Activated T-cell treated with anti-CD3 and anti-CD28 coated beads, Interleukin-2, amount 50 U/mL, for 72 hours (primary cell): ENCODE data around the gene DAPP1. TPM values are rescaled to one million over a fixed set of nuclear protein-coding genes. Genes with fewer than 3 reads are reported as not detected.
A peak's percentile ranks its signal among the peaks of the same experiment; 100 is the strongest.
"Not testable (repeated sequence)": the region's sequence is repeated elsewhere in the genome, so short reads cannot be mapped to it uniquely, and the experiment has no call there.

Source experiments
- ATAC-seq, 2 donors: fragments of 150-1000 bp; cut with Tn5 transposase; replicated peaks in 1 of 2; 2 replicates each; pipeline ENCODE4 v1.10.0; 2021; ENCODE audit warnings: moderate library complexity in 2 of 2, mild to moderate bottlenecking in 1 of 2
- DNase-seq, 2 donors: peaks; one replicate each; pipeline ENCODE4 v3.0.0; 2021 to 2022; ENCODE audit warnings: mixed read lengths in 1 of 2
- H3K27ac Mint-ChIP-seq: one replicate; pipeline ENCODE4 v1.8.0; 2022; ENCODE audit warnings: mild to moderate bottlenecking, moderate library complexity, mixed read lengths
- H3K27me3 Mint-ChIP-seq: one replicate; pipeline ENCODE4 v1.8.0; 2022; ENCODE audit warnings: low read depth, mixed read lengths
- H3K36me3 Mint-ChIP-seq, 2 donors: one replicate each; pipeline ENCODE4 v1.8.0; 2022; ENCODE audit warnings: mixed read lengths in 2 of 2, mild to moderate bottlenecking in 1 of 2; ENCODE audit not compliant: insufficient read depth in 2 of 2
- H3K4me1 Mint-ChIP-seq: one replicate; pipeline ENCODE4 v1.8.0; 2022; ENCODE audit warnings: low read depth, mixed read lengths
- H3K4me3 Mint-ChIP-seq, 2 donors: one replicate each; pipeline ENCODE4 v1.8.0; 2022; ENCODE audit warnings: mild to moderate bottlenecking in 2 of 2, mixed read lengths in 2 of 2, moderate library complexity in 2 of 2
- H3K9me3 Mint-ChIP-seq, 2 donors: one replicate each; pipeline ENCODE4 v1.8.0; 2022; ENCODE audit warnings: mixed read lengths in 2 of 2
- total RNA-seq, 2 donors: library from RNA; stranded (reverse); gene quantifications; one replicate each; pipeline ENCODE4 v1.2.3, GENCODE V29; 2022

The DAPP1 gene, protein sequence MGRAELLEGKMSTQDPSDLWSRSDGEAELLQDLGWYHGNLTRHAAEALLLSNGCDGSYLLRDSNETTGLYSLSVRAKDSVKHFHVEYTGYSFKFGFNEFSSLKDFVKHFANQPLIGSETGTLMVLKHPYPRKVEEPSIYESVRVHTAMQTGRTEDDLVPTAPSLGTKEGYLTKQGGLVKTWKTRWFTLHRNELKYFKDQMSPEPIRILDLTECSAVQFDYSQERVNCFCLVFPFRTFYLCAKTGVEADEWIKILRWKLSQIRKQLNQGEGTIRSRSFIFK
- total RNA-seq: 10 to 100 TPM; 40.7 to 48.1 TPM

DNA sequence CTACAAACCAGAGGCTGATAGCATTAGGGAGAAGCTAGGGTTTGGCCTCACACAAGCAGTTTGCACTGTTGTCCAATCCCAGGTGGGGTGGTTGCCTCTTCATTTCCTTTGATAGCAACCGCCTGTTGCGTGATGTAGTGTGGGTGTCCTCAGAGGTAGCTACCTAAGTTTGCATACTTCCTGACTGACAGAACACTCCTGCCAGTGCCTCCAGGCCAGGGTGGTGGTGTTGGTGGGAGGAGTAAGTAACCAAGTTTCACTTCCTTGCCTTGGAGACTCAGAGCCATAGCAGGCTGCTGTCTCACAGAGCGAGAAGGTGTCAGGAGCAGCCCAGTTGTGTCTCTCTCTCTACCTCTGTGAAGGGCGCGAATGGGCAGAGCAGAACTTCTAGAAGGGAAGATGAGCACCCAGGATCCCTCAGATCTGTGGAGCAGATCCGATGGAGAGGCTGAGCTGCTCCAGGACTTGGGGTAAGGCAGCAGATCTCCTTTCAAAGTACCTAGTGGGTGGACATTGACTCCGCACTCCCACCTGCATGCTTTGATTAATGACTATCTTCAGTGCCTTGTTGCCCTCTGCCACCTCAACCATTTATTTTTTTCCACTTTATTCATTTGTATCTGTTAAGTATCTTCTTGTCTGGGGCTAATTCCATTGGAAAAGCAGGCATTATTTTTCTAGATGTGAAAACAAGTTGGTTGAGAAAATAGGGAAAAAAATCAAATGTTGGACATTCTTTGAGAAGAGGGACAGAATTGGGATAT is at the start of gene DAPP1:
Gene DAPP1, plus strand, starts transcription at position 283 of the 764 bp plus-strand sequence. Its CDS starts 87 bp downstream, at position 370.
- peak within 1 kb of the TSS; percentile 88 to 91 for H3K4me3 Mint-ChIP-seq
- DNase-seq (peak; percentile 75 to 83), ATAC-seq (peak; percentile 91 to 93)
- peaks cover 0 to 6% of the 10 kb centered on the region in 2 donors for H3K36me3 Mint-ChIP-seq
- H3K4me1 Mint-ChIP-seq: peaks cover 90% of the 10 kb centered on the region
- H3K9me3 Mint-ChIP-seq: peaks cover 0 to 3% of the 10 kb centered on the region in 2 donors
- no peaks in the 10 kb centered on the region for H3K27me3 Mint-ChIP-seq
- peak within 1 kb of the TSS; percentile 64 for H3K27ac Mint-ChIP-seq

DNA sequence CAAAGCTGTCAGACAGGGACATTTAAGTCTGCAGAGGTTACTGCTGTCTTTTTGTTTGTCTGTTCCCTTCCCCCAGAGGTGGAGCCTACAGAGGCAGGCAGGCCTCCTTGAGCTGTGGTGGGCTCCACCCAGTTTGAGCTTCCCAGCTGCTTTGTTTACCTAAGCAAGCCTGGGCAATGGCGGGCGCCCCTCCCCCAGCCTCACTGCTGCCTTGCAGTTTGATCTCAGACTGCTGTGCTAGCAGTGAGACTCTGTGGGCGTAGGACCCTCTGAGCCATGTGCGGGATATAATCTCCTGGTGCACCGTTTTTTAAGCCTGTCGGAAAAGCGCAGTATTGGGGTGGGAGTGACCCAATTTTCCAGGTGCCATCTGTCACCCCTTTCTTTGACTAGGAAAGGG is 45.8 kb upstream of the DAPP1 start:
- ATAC-seq, DNase-seq, H3K4me1 Mint-ChIP-seq, H3K36me3 Mint-ChIP-seq, H3K4me3 Mint-ChIP-seq, H3K27ac Mint-ChIP-seq: not testable (repeated sequence)
- peaks cover 29% of the 10 kb centered on the region for H3K27me3 Mint-ChIP-seq
- peaks cover 10% of the 10 kb centered on the region in 2 donors for H3K9me3 Mint-ChIP-seq

DNA sequence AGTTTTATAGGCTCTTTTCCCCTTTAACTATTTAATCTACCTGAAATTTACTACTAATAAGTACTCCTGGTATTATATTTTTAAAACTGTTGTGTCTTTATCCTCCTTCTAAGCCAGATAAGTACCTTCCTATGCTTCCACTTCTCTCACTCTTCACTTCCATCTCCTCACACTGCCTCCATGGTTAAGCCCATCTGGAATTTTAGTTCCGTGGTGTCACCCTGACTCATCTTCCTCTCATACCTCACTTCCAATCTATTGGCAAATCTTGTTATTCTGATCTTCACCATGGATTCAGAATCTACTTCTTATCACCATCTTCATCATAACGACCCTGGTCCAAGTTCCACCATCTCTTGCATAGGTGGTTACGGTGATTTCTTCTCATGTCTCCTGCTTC is 32.7 kb upstream of the DAPP1 start:
- no peaks in the 10 kb centered on the region for H3K9me3 Mint-ChIP-seq
- DNase-seq (no peak), ATAC-seq (no peak)
- no peak overlapping the region for H3K27ac Mint-ChIP-seq
- H3K4me3 Mint-ChIP-seq: no peak overlapping the region
- peaks cover 9% of the 10 kb centered on the region for H3K27me3 Mint-ChIP-seq
- H3K4me1 Mint-ChIP-seq: no peaks in the 10 kb centered on the region
- H3K36me3 Mint-ChIP-seq: no peaks in the 10 kb centered on the region

DNA sequence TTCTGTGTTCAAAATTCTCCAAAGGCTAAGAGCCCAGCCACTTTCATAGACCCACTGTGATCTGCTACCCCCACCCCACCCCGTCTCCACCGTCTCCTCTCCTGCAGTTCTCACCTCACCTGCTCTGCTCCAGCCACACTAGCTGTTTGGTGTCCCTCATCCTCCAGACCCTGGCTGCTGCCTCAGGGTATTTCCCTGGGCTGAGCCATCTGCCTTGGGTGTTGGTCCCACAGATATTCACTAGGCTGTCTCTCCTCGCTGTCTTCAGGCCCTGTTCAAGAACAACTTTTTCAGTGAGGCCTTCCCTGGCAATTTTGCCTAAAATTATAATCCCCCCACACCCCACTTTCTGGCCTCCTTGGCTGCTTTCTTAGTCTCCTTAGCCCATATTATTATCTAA is 31.8 kb upstream of the DAPP1 start:
- Mint-ChIP-seq H3K9me3 (no peaks in the 10 kb centered on the region), H3K4me1 (no peaks in the 10 kb centered on the region)

DNA sequence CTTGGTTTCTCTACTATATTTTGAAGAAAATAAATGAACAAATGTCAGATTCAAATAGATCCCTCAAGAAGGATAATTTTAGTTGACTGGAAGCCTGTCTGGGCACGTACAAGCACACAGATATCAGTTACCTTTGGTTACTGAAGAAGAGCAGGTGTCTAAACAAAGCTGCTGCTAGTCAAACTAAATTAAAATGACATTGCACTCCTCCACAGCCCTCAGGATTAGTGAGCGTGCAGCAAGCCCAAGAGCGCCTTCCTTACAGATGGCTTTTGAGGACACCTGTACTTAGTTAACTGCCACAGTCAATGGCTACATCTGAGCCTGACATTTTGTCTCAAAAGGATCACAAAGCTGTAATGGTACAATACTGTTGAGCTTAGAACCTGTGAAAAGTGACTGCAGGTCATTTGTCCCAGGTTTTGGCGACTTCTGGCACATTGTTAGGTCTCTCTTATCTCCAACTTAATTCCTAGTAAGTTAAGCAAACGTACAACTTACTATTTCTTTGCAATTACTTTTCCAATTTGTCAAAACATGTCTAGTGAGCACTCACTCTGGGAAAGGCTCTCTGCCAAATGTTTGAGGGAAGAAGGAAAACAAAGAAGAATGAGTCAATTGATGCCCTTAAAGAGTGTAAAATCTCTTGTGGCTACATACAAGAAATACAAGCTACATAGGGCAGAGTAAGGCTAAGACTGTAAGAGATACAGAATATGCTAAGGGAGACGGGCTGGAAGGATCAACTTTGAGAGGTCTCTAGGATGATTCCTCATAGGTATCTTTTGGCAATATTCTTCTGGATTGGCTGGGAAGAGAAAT is 25.6 kb upstream of the DAPP1 start:
- Mint-ChIP-seq H3K4me1 (no peaks in the 10 kb centered on the region), H3K36me3 (peaks cover 2 to 3% of the 10 kb centered on the region in 2 donors), H3K27me3 (peaks cover 43% of the 10 kb centered on the region), H3K4me3 (no peak overlapping the region), H3K9me3 (no peaks in the 10 kb centered on the region), H3K27ac (no peak overlapping the region)
- DNase-seq (no peak), ATAC-seq (no peak)

More for the DNA sequence above, 31.8 kb upstream of the DAPP1 start:
- Mint-ChIP-seq H3K4me3 (no peak overlapping the region), H3K36me3 (no peaks in the 10 kb centered on the region), H3K27ac (no peak overlapping the region), H3K27me3 (peaks cover 18% of the 10 kb centered on the region)
- ATAC-seq (no peak), DNase-seq (no peak)

DNA sequence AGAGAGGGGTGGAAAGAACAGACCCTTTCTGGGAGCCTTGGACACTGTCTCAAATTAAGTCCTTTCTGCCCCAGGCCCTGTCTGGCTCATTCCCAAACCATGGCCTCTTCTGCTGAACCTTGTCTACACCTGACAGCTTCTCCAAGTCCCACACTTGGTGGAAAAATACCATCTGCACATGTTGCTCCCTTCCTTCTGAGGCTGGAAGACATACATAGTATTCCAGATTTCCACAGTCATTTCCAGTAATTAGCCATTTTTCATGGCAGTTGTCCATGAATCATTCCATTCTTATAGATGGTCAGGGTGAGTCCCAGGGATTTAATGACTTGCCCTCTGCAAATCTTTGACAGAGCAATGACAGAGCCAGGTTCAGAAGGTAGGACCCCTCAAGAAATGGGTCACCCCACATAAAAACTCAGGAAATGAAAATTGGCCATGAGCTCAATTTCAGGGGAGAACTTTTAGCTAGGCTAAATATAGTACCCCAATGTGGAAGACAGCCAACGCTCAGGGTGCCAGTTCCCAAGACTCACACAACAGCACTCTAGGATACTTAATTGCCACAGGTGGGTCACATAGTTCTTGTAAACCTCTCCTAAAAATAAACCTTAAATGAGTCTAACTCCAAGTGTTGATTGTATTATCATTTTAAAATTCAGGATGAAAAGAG is 16.2 kb upstream of the DAPP1 start:
- no peaks in the 10 kb centered on the region for H3K4me1 Mint-ChIP-seq
- peaks cover 0 to 2% of the 10 kb centered on the region in 2 donors for H3K36me3 Mint-ChIP-seq
- no peak for ATAC-seq
- H3K4me3 Mint-ChIP-seq: no peak overlapping the region
- H3K27ac Mint-ChIP-seq: no peak overlapping the region
- DNase-seq: no peak
- peaks cover 0 to 2% of the 10 kb centered on the region in 2 donors for H3K9me3 Mint-ChIP-seq
- H3K27me3 Mint-ChIP-seq: peaks cover 58% of the 10 kb centered on the region

DNA sequence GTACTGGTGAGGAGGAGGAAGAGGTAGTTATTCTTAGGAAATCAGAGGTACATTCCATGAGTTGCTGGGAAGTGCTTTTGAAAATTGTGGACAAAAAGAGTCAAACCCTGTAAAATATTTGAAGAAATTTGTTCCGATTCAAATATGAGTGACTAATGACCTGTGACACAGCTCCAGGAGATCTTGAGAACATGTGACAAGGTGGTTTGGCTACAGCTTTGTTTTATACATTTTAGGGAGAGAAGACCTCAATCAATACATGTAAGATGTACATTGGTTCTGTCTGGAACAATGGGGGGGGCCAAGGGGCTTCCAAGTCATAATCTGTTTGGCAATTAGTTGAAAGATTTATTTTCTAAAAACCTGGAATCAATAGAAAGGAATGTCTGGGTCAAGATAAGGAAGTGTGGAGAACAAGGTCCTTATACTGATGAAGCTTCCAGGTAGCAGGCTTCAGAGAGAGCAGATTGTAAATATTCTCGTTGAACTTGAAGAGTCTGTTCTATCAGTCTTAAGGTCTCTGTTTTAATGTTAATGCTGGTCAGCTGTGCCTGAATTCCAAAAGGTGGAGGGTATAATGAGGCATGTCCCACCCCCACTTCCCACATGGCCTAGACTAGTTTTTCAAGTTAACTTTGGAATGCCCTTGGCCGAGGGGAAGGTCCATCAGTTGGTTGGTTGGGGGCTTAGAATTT is 15.5 kb upstream of the DAPP1 start:
- peaks cover 53% of the 10 kb centered on the region for H3K27me3 Mint-ChIP-seq
- DNase-seq (no peak), ATAC-seq (no peak)
- peaks cover 0 to 2% of the 10 kb centered on the region in 2 donors for H3K9me3 Mint-ChIP-seq
- no peaks in the 10 kb centered on the region for H3K36me3 Mint-ChIP-seq
- no peak overlapping the region for H3K27ac Mint-ChIP-seq
- no peaks in the 10 kb centered on the region for H3K4me1 Mint-ChIP-seq
- H3K4me3 Mint-ChIP-seq: no peak overlapping the region

DNA sequence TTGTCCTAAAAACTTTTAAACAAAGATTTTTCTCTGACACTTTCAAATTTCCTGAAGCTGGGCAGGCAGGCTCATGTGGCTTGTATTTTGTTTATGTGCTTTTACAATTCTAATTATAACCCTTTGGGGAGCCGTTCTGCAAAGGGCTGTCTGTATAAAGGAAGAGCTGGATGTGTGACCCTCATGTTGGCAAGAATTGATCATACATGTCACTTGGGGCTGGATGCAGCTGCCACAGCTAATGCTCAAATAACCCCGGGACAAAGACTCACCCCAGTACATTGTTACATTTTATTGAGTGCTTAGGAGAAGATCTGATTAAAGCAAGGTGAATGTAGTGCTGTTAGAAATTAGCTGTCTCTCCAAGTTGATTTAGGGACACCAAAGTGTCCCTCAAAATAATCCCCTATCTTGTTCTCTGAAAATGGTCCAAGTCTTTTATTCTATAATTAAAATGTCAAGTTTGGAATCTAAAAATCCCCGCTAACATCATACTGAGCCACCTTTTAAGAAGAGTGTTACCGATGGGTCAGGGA is 13.0 kb upstream of the DAPP1 start:
- DNase-seq (no peak), ATAC-seq (no peak)
- peaks cover 39% of the 10 kb centered on the region for H3K27me3 Mint-ChIP-seq
- no peak overlapping the region for H3K4me3 Mint-ChIP-seq
- H3K9me3 Mint-ChIP-seq: no peaks in the 10 kb centered on the region
- H3K27ac Mint-ChIP-seq: no peak overlapping the region
- peaks cover 6% of the 10 kb centered on the region for H3K4me1 Mint-ChIP-seq
- H3K36me3 Mint-ChIP-seq: no peaks in the 10 kb centered on the region

DNA sequence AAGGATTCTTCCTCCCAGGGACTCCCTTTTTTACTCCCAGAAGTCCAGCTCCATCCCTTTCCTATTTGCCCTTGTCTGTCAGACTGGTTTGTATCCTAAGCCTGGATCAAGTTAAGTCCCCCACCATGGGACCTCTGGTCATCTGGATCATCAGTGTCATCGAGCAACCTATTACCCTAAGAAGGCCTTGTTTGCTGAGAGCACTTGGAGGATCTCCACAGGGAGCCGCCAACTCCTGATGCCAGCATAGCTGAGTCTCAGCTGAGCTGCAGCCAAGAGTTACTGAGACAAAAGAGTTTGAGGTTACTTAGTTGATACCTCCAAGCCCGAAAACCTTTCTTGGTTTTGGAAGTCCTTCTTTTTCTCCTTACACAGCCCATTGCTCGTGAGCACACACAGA is 10.1 kb upstream of the DAPP1 start:
- Mint-ChIP-seq H3K36me3 (no peaks in the 10 kb centered on the region), H3K27me3 (peaks cover 25% of the 10 kb centered on the region)
- no peak for ATAC-seq

DNA sequence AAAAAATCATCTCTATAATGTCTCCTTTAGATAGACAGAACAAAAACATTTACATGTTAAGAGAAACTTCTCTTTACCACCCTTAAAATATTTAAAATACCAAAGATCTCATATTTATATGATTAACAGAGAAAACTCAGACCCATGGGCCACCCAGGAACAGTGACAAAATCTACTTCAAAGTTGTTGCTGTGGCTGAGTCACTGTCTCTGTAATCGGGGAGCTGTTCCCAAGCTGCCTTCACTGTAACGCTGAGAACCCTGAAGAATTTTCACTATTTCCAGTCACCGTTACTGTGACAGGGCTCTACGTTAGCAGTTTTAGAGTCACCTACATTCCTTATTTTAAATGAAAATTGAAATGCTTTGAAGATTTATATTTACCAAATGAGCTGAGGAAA is 9.0 kb upstream of the DAPP1 start:
- no peak for ATAC-seq
- no peak overlapping the region for H3K27ac Mint-ChIP-seq
- no peak overlapping the region for H3K4me3 Mint-ChIP-seq

More for the DNA sequence above, 10.1 kb upstream of the DAPP1 start:
- H3K4me3 Mint-ChIP-seq: no peak overlapping the region
- H3K9me3 Mint-ChIP-seq: no peaks in the 10 kb centered on the region
- H3K27ac Mint-ChIP-seq: no peak overlapping the region
- H3K4me1 Mint-ChIP-seq: peaks cover 10% of the 10 kb centered on the region
- DNase-seq: no peak

DNA sequence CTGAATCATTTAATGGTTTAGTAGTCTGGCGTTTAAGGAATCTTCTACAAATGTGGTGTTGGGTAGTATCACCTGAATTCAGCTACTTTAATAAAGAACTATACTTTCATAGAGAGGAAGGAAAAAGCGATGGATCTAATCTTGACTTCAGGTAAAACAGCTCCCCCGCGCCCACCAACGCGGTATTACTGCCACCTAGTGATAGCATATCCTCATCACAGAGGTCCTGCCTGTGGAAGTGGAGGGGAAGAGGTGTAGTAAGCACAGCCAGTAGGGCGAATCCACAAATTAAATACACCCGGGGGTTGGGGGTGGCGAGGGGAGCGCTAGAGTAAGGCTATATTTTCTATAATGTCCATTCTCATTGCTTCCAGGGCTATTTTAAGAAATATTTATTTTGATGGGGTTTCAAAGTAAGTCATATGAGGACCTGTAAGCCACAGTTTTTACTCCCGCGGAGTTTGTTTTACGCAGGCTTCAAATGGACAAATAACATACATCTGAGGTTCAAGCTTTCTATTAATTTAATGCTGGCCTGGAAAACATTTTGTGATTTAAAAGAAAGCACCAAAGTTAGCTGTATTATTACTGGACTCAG is 8.3 kb upstream of the DAPP1 start:
- H3K9me3 Mint-ChIP-seq: peaks cover 0 to 3% of the 10 kb centered on the region in 2 donors
- no peak overlapping the region for H3K27ac Mint-ChIP-seq

More for the DNA sequence above, 9.0 kb upstream of the DAPP1 start:
- peaks cover 21% of the 10 kb centered on the region for H3K4me1 Mint-ChIP-seq
- peaks cover 15% of the 10 kb centered on the region for H3K27me3 Mint-ChIP-seq
- no peak for DNase-seq
- peaks cover 0 to 3% of the 10 kb centered on the region in 2 donors for H3K9me3 Mint-ChIP-seq
- H3K36me3 Mint-ChIP-seq: no peaks in the 10 kb centered on the region

More for the DNA sequence above, 8.3 kb upstream of the DAPP1 start:
- peaks cover 28% of the 10 kb centered on the region for H3K4me1 Mint-ChIP-seq
- no peaks in the 10 kb centered on the region for H3K36me3 Mint-ChIP-seq
- H3K4me3 Mint-ChIP-seq: no peak overlapping the region
- H3K27me3 Mint-ChIP-seq: peaks cover 12% of the 10 kb centered on the region
- DNase-seq (peak; percentile 72 to 78), ATAC-seq (peak; percentile 91 to 94)
